Neural cell (in vitro differentiated cells): ENCODE data around the gene KLHL2.
"Not testable (repeated sequence)": the region's sequence is repeated elsewhere in the genome, so short reads cannot be mapped to it uniquely, and the experiment has no call there.

ENCODE experiments used
- CTCF ChIP-seq: fragments of 450-650 bp; IDR thresholded peaks from 2 replicates; pipeline ENCODE4 v1.5.1; 2014; ENCODE audit warnings: antibody characterized with exemption, mild to moderate bottlenecking, moderate library complexity; ENCODE audit not compliant: poor library complexity, severe bottlenecking
- EP300 ChIP-seq: fragments of 450-650 bp; conservative IDR thresholded peaks from 2 replicates; pipeline ENCODE4 v1.6.1; 2014; ENCODE audit warnings: antibody characterized with exemption, mild to moderate bottlenecking, moderate library complexity; ENCODE audit not compliant: poor library complexity, severe bottlenecking
- POLR2AphosphoS5 ChIP-seq: IDR thresholded peaks from 2 replicates; pipeline ENCODE4 v1.6.1; 2012
- REST ChIP-seq: IDR thresholded peaks from 2 replicates; pipeline ENCODE4 v1.6.1; 2012; ENCODE audit warnings: borderline replicate concordance
- SMC3 ChIP-seq: fragments of 450-650 bp; conservative IDR thresholded peaks from 2 replicates; pipeline ENCODE4 v1.6.1; 2014; ENCODE audit warnings: antibody characterized with exemption, mild to moderate bottlenecking, moderate library complexity; ENCODE audit not compliant: poor library complexity
- TAF1 ChIP-seq: IDR thresholded peaks from 2 replicates; pipeline ENCODE4 v1.6.1; 2012; ENCODE audit warnings: low read depth

- not testable (repeated sequence) for TF ChIP-seq CTCF, SMC3, REST, TAF1, EP300, POLR2AphosphoS5
Observed at GRCh38 chr4:165255439-165255838, 48.1 kb downstream of the KLHL2 start.
